RPMI8226 (cell line): ENCODE measurements around the gene INPP5A.
"Not testable (repeated sequence)": the region's sequence is repeated elsewhere in the genome, so short reads cannot be mapped to it uniquely, and the experiment has no call there.

Experiments
- DNase-seq: peaks from one replicate; pipeline ENCODE4 v3.0.0-alpha.2; 2015

INPP5A gene

GRCh38 chr10:132550366-132551092 is 12.9 kb downstream of the INPP5A start:
- peak; percentile 76 for DNase-seq

DNA sequence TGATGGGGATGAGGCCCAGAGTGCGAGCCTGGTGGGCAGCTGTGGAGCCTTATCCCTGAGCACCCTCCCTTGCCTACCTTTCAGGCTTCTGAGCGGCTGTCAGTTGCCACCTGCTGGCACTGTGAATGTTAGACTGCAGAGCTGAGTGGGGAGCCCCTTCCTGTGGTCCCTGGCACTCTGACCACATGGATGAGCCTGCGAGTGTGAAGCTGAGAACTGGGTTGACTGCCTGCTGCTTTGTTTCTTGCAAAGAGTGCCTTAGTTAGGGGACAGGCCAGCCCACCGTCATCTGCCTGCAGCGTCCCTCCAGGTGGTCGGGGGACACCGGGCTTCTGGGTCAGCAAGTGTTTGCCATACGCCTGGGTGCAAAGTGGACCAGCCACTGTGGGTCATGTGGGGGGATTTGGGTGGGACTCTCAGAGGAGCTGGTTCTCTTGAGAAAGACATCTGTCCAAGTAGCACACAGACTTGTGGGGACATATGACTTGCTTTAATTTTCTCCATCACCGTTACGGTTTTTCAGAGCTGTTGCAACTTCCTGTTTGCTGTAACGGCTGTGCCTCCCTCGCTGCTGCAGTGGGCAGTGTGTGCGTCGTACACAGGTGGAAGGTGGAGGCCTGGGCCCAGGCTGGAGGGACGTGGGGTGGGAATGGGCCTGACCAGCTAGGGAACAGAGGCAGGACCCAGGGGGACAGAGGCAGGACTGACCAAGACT is 13.7 kb downstream of the INPP5A start:
- DNase-seq: peak; percentile 33

- DNase-seq: no peak
Measured at GRCh38 chr10:132551808-132552130, 14.2 kb downstream of the INPP5A start.

DNA sequence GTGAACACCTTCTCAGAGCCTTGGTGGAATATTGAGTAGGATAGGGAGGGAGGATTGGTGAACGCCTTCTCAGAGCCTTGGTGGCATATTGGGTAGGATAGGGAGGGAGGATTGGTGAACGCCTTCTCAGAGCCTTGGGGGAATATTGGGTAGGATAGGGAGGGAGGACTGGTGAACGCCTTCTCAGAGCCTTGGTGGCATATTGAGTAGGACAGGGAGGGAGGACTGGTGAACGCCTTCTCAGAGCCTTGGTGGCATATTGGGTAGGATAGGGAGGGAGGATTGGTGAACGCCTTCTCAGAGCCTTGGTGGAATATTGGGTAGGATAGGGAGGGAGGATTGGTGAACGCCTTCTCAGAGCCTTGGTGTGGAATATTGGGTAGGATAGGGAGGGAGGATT is 15.0 kb downstream of the INPP5A start:
- DNase-seq: not testable (repeated sequence)

DNA sequence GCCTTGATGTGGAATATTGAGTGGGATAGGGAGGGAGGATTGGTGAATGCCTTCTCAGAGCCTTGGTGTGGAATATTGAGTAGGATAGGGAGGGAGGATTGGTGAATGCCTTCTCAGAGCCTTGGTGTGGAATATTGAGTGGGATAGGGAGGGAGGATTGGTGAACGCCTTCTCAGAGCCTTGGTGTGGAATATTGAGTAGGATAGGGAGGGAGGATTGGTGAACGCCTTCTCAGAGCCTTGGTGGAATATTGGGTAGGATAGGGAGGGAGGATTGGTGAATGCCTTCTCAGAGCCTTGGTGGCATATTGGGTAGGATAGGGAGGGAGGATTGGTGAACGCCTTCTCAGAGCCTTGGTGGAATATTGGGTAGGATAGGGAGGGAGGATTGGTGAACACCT is 16.0 kb downstream of the INPP5A start:
- not testable (repeated sequence) for DNase-seq

GRCh38 chr10:132554053-132554990 is 16.7 kb downstream of the INPP5A start:
- no peak for DNase-seq

GRCh38 chr10:132554991-132555647 is 17.5 kb downstream of the INPP5A start:
- no peak for DNase-seq

GRCh38 chr10:132555648-132556575 is 18.3 kb downstream of the INPP5A start:
- no peak for DNase-seq

GRCh38 chr10:132556994-132557441 is 19.4 kb downstream of the INPP5A start:
- no peak for DNase-seq

DNA sequence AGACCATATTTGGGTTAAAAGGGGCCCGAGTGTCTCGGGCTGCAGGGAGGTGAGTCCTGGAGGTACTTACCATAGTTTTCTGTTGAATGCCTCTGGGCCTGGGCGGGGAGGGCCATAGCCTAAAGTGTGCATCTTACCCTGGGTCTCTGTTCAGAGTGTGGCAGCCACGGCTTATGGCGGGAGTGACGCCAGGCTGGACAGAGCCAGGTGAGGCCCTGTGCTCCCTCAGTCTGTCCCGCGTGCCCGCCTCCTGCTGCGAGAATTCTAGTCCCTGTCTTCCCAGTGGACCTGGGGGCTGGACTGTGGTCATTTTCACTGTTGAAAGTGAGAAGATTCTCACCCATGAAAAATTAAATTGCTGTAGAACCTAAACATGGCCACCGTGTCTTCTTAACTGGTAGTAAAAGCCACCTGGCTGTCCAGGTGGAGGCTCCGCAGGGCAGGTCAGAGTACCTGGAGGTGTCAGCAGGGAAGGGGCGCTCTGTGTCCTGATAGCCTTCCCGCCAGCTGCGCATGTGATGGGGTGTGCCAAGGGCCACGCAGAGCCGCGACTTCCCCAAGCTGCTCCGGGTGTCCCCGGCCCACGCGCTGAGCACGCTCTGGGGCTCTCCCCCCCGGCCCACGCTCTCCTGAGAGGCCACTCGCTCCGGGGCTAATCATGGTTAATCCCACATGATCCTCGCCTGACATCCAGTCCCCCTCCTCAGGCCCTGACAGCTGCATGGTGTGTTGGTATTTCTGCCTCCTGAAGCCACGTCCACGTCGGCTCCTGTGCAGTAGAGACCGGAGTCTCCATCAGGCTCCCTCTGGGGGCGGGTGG is 20.3 kb downstream of the INPP5A start:
- DNase-seq: no peak

- no peak for DNase-seq
Measured at GRCh38 chr10:132558516-132559413, 21.2 kb downstream of the INPP5A start.

DNA sequence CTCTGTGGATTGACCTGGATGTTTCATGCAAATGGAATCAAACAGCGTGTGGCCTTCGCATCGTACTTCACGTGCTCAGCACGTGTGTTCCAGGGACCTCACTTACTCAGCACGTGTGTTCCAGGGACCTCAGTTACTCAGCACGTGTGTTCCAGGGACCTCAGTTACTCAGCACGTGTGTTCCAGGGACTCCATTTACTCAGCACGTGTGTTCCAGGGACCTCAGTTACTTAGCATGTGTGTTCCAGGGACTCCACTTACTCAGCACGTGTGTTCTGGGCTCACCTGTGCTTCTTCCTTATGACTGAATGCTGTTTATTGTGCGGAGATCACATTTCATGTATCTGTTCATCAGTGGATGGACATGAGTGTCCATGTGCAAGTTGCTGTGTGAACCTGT is 22.0 kb downstream of the INPP5A start:
- DNase-seq: no peak

- DNase-seq: no peak
Measured at GRCh38 chr10:132560241-132560731, 22.7 kb downstream of the INPP5A start.

GRCh38 chr10:132562177-132562915 is 24.8 kb downstream of the INPP5A start:
- DNase-seq: no peak

GRCh38 chr10:132562916-132563456 is 25.4 kb downstream of the INPP5A start:
- DNase-seq: no peak

DNA sequence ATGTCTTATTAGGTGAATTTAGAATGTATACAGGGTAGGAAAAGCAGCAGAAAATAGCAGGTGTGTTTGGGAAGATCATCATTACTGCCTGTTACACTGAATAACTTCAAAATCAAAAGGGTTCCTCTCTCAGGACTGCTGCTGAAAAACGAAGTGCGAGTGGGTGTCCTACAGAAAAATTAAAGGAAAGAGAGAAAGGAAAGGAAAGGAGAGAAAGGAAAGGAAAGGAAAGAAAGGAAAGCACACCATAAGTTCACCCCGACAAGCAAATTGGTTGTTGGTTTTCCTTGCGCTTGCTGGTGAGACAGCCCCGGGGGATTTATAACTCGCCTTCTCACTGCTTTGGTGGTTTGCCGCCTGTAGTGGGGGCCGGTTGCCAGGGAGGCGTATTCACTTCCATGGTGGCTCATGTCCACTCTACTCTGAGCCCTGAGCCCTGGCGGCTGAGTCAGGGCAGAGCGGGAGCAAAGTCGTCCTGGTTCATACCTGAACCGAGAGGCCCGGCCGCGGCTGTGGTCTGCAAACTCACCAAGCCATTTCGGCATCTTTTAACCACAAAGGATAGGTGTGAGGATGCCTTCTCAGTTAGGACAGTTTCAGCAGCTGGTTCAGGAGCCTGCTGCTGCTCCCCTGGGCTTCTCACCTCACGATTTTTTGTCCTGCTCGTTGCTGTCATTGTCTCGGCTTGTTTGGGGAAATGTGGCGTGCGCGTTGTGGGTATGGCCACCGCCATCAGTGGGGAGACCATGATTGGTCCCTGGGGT is 26.1 kb downstream of the INPP5A start:
- no peak for DNase-seq

GRCh38 chr10:132564249-132564605 is 26.6 kb downstream of the INPP5A start:
- no peak for DNase-seq

DNA sequence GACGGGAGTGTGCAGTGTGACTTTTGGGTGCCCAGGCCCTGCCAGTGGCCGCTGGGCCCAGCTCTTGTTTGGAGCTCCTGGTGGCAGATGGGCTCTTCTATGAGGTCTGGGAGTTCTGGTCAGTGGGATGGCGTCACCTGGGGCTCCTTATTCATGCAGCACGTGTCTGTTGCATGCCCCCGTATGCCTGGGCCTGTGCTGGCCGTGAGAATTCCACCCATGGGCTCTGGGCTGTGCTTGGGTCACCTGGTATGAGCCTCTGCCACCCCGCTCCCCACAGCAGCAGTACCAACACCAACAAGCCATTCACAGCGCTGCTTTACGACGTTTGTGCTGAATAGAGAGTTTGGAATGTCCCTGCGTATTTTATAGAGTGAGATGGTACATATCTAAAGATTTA is 27.1 kb downstream of the INPP5A start:
- DNase-seq: no peak
